Keratinocyte (primary cell): Measurements from ENCODE around the gene BAHCC1. TPM values are rescaled to one million over a fixed set of nuclear protein-coding genes. Genes with fewer than 3 reads are reported as not detected.

ENCODE experiments used
- DNase-seq: peaks from one replicate; pipeline ENCODE4 v3.0.0-alpha.2; 2011; ENCODE audit warnings: low read depth, missing footprints, low spot score
- FAIRE-seq: peaks from 2 replicates; lab custom pipeline; 2011; peaks lifted over from hg19 to GRCh38; lab: Jason Lieb, UNC
- H2AFZ ChIP-seq: 2 replicates; pipeline ENCODE4 v1.6.0; 2012; ENCODE audit warnings: low read length, control low read depth, inconsistent platforms; ENCODE audit not compliant: control insufficient read depth
- H3K27ac ChIP-seq: 2 replicates; pipeline ENCODE4 v1.5.1; 2011; ENCODE audit warnings: low read length; ENCODE audit not compliant: control insufficient read depth, insufficient read depth
- H3K27me3 ChIP-seq: 3 replicates; pipeline ENCODE4 v1.6.0; 2011; ENCODE audit warnings: low read length; ENCODE audit not compliant: control insufficient read depth, insufficient read depth; ENCODE audit errors: extremely low read depth
- H3K36me3 ChIP-seq, 2 experiments: 2 replicates in 1 of 2; 3 replicates in 1 of 2; pipeline ENCODE4 v1.5.1; 2011; ENCODE audit warnings: low read length in 2 of 2, mild to moderate bottlenecking in 1 of 2; ENCODE audit not compliant: control insufficient read depth in 2 of 2, insufficient read depth in 2 of 2; ENCODE audit errors: extremely low read depth in 1 of 2
- H3K4me1 ChIP-seq: 3 replicates; pipeline ENCODE4 v1.5.1; 2011; ENCODE audit warnings: low read length; ENCODE audit not compliant: control insufficient read depth, insufficient read depth; ENCODE audit errors: extremely low read depth
- H3K4me2 ChIP-seq: 3 replicates; pipeline ENCODE4 v1.6.0; 2011; ENCODE audit warnings: low read depth, low read length; ENCODE audit not compliant: control insufficient read depth, insufficient read depth; ENCODE audit errors: extremely low read depth
- H3K4me3 ChIP-seq, 3 experiments: fragments of 200-600 bp in 1 of 3; sonication (generic) in 1 of 3; 2 replicates in 2 of 3; 3 replicates in 1 of 3; pipeline ENCODE4 v1.5.1; 2011 to 2016; ENCODE audit warnings: low read length in 3 of 3, mild to moderate bottlenecking in 3 of 3, control low read depth in 2 of 3, inconsistent platforms in 1 of 3, low read depth in 1 of 3, mixed read lengths in 1 of 3, mixed run types in 1 of 3, moderate library complexity in 1 of 3; ENCODE audit not compliant: control insufficient read depth in 2 of 3, insufficient read depth in 2 of 3; ENCODE audit errors: extremely low read depth in 1 of 3
- H3K79me2 ChIP-seq: 2 replicates; pipeline ENCODE4 v1.6.0; 2012; ENCODE audit warnings: low read length; ENCODE audit not compliant: control insufficient read depth, insufficient read depth
- H3K9ac ChIP-seq: 3 replicates; pipeline ENCODE4 v1.6.0; 2011; ENCODE audit warnings: low read length; ENCODE audit not compliant: control insufficient read depth, insufficient read depth; ENCODE audit errors: extremely low read depth
- H3K9me1 ChIP-seq: 3 replicates; pipeline ENCODE4 v1.6.0; 2011; ENCODE audit warnings: low read length; ENCODE audit not compliant: control insufficient read depth, insufficient read depth; ENCODE audit errors: extremely low read depth
- H3K9me3 ChIP-seq: 2 replicates; pipeline ENCODE4 v1.5.1; 2012; ENCODE audit warnings: low read depth, low read length; ENCODE audit not compliant: control insufficient read depth
- H4K20me1 ChIP-seq: 3 replicates; pipeline ENCODE4 v1.6.0; 2011; ENCODE audit warnings: low read length; ENCODE audit not compliant: control insufficient read depth, insufficient read depth; ENCODE audit errors: extremely low read depth
- EZH2 ChIP-seq: IDR thresholded peaks from one replicate; pipeline ENCODE4 v1.6.1; 2012; ENCODE audit warnings: inconsistent platforms, mild to moderate bottlenecking, low read length, moderate library complexity
- dilution Hi-C: fragments of 300-500 bp; cut with MboI; formaldehyde crosslinking; loops from one replicate; pipeline ENCODE4 v1.7.0; 2020; ENCODE audit warnings: low sequenced_read_pairs; ENCODE audit not compliant: extremely low pct_ligation_motif_present
- polyA plus RNA-seq, 5 experiments: library from polyadenylated mRNA; depleted of rRNA in 3 of 5; stranded (reverse) in 3 of 5; stranded (forward) in 1 of 5; unstranded in 1 of 5; fragments of >200 nt; gene quantifications; 1 replicate in 1 of 5; 2 replicates in 3 of 5; 3 replicates in 1 of 5; pipeline versions ENCODE4 v1.2.1 to v1.2.3, GENCODE V29; 2011 to 2012; ENCODE audit warnings: missing spikeins in 2 of 5, low read depth in 1 of 5, low replicate concordance in 1 of 5
- TF ChIP-seq, protein P1 (sequence below), 3 experiments: IDR thresholded peaks in 1 of 3; conservative IDR thresholded peaks in 1 of 3; optimal IDR thresholded peaks in 1 of 3; 2 replicates in 2 of 3; 3 replicates in 1 of 3; pipeline versions ENCODE3 to v1.5.1; 2011; ENCODE audit warnings: low read length in 3 of 3, mild to moderate bottlenecking in 3 of 3, moderate library complexity in 2 of 3, control low read depth in 1 of 3, inconsistent platforms in 1 of 3; ENCODE audit not compliant: insufficient read depth in 2 of 3; ENCODE audit errors: extremely low read depth in 1 of 3

Gene BAHCC1
- polyA plus RNA-seq, 1 donor (not counting 4 experiments of a cell fraction or from before 2014, with no cell fraction given): 0.52 TPM

DNA sequence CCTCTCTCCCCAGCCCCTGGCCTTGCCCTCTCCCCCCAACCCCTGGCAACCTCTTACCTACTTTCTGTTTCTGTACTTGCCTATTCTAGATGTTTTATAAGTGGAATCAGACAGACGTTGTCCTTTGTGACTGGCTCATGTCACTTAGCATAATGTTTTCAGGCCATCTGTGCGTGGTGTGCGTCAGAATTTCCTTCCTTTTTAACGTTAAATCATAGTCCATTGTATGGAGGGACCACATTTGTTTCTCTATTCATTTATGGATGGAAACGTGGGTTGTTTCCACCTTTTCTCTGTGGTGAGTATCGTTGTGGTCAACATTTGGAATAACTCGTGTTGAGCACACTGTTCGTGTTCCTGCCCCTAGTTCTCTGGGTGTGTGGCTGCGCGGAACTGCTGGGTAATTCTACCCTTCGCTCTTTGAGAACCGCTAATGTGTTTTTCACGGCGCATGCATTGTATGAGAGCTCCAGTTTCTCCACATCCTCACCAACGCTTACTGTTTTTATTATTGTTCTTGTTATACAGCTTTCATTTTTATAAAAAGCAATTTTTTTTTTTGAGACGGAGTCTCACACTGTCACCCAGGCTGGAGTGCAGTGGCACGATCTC is 91.0 kb downstream of the BAHCC1 start:
- dilution Hi-C loops: no loop called here
- H4K20me1 ChIP-seq: no peaks in the 10 kb centered on the region

DNA sequence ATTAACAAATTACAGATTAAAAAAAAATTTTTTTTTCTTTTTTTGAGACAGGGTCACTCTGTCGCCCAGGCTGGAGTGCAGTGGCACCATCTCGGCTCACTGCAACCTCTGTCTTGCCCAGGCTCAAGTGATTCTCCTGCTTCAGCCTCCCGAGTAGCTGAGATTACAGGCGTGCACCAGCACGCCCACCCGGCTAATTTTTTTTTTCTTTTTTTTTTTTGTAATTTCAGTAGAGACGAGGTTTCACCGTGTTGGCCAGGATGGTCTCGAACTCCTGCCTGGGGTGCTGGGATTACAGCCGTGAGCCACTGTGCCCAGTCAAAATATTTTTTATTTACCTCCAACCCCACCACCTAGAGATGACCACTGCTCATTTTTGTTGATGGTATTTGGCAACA is 91.8 kb downstream of the BAHCC1 start:
- H3K27ac ChIP-seq: no peak overlapping the region
- H2AFZ ChIP-seq: no peak overlapping the region
- H3K9ac ChIP-seq: no peak overlapping the region
- TF ChIP-seq, protein P1, sequence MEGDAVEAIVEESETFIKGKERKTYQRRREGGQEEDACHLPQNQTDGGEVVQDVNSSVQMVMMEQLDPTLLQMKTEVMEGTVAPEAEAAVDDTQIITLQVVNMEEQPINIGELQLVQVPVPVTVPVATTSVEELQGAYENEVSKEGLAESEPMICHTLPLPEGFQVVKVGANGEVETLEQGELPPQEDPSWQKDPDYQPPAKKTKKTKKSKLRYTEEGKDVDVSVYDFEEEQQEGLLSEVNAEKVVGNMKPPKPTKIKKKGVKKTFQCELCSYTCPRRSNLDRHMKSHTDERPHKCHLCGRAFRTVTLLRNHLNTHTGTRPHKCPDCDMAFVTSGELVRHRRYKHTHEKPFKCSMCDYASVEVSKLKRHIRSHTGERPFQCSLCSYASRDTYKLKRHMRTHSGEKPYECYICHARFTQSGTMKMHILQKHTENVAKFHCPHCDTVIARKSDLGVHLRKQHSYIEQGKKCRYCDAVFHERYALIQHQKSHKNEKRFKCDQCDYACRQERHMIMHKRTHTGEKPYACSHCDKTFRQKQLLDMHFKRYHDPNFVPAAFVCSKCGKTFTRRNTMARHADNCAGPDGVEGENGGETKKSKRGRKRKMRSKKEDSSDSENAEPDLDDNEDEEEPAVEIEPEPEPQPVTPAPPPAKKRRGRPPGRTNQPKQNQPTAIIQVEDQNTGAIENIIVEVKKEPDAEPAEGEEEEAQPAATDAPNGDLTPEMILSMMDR (optimal IDR thresholded peaks at IDR 0.05 in 1 of 3, IDR thresholded peaks at IDR 0.05 in 1 of 3, conservative IDR thresholded peaks at IDR 0.05 in 1 of 3; ENCODE audit: extremely low read depth in 1 of 3, insufficient read depth in 2 of 3, low read length in 3 of 3): no peak
- no peak for TF ChIP-seq EZH2
- no peak overlapping the region for H3K4me3 ChIP-seq
- no peaks in the 10 kb centered on the region for H3K9me3 ChIP-seq
- H3K4me2 ChIP-seq: peak overlapping the region; percentile 70
- peaks cover 4% of the 10 kb centered on the region for H3K4me1 ChIP-seq
- H3K36me3 ChIP-seq: no peaks in the 10 kb centered on the region
- H3K79me2 ChIP-seq: no peaks in the 10 kb centered on the region
- H4K20me1 ChIP-seq: no peaks in the 10 kb centered on the region
- peaks cover 26% of the 10 kb centered on the region for H3K27me3 ChIP-seq
- DNase-seq (no peak), FAIRE-seq (no peak)
- dilution Hi-C loops: no loop called here
- H3K9me1 ChIP-seq: no peaks in the 10 kb centered on the region

More for the DNA sequence above, 91.0 kb downstream of the BAHCC1 start:
- DNase-seq: no peak
- Histone ChIP-seq H3K9ac (no peak overlapping the region), H3K9me3 (no peaks in the 10 kb centered on the region), H3K27me3 (peaks cover 29% of the 10 kb centered on the region), H3K27ac (no peak overlapping the region), H3K4me2 (no peak overlapping the region), H3K4me3 (no peak overlapping the region), H2AFZ (no peak overlapping the region), H3K79me2 (no peaks in the 10 kb centered on the region), H3K4me1 (peaks cover 4% of the 10 kb centered on the region), H3K9me1 (no peaks in the 10 kb centered on the region), H3K36me3 (no peaks in the 10 kb centered on the region)
- TF ChIP-seq EZH2: no peak
- TF ChIP-seq, protein P1 (optimal IDR thresholded peaks at IDR 0.05 in 1 of 3, IDR thresholded peaks at IDR 0.05 in 1 of 3, conservative IDR thresholded peaks at IDR 0.05 in 1 of 3; ENCODE audit: extremely low read depth in 1 of 3, insufficient read depth in 2 of 3, low read length in 3 of 3): no peak
- FAIRE-seq: no peak
